GM13976 (cell line): ENCODE measurements around the gene RASGRP3.

Experiments used
- DNase-seq: peaks from one replicate; pipeline ENCODE4 v3.0.0; 2012; ENCODE audit warnings: low spot score
- in situ Hi-C: fragments of 300-500 bp; cut with MboI; formaldehyde crosslinking; loops from one replicate; pipeline ENCODE4 v1.12.0; 2022; ENCODE audit warnings: low sequenced_read_pairs, mixed read lengths, inconsistent platforms; ENCODE audit not compliant: unreplicated experiment
- TF ChIP-seq, protein P1 (sequence below): IDR thresholded peaks from 2 replicates; pipeline ENCODE4 v1.5.1; 2012; ENCODE audit warnings: borderline replicate concordance, mild to moderate bottlenecking; ENCODE audit not compliant: insufficient read depth; ENCODE audit errors: extremely low read depth, missing control alignments, control extremely low read depth

RASGRP3 gene

DNA sequence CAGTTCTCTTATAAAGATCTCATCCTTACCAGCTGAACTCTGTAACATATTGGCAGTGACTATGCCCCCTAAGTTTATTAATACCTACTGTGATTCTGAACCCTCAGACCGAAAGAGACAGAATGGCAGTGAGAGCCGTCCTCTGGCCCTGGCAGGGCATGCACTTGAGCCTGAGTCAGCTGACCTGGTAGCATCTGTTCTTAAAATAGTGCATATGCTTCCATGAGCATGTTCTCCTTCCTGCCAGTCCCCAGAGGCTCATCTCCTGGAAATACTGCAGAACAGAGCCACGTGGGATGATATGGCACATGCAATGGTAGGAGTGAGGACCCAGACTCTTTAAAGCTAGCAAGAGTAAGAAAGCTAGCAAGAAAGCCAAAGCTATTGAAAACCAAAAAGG is 59.0 kb downstream of the RASGRP3 start:
- TF ChIP-seq, protein P1, sequence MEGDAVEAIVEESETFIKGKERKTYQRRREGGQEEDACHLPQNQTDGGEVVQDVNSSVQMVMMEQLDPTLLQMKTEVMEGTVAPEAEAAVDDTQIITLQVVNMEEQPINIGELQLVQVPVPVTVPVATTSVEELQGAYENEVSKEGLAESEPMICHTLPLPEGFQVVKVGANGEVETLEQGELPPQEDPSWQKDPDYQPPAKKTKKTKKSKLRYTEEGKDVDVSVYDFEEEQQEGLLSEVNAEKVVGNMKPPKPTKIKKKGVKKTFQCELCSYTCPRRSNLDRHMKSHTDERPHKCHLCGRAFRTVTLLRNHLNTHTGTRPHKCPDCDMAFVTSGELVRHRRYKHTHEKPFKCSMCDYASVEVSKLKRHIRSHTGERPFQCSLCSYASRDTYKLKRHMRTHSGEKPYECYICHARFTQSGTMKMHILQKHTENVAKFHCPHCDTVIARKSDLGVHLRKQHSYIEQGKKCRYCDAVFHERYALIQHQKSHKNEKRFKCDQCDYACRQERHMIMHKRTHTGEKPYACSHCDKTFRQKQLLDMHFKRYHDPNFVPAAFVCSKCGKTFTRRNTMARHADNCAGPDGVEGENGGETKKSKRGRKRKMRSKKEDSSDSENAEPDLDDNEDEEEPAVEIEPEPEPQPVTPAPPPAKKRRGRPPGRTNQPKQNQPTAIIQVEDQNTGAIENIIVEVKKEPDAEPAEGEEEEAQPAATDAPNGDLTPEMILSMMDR: no peak
- DNase-seq: no peak
- in situ Hi-C loops: no loop called here

- no peak for DNase-seq
- in situ Hi-C loops: no loop called here
- TF ChIP-seq, protein P1: no peak
Observed at GRCh38 chr2:33541243-33541642, 64.8 kb downstream of the RASGRP3 start.

DNA sequence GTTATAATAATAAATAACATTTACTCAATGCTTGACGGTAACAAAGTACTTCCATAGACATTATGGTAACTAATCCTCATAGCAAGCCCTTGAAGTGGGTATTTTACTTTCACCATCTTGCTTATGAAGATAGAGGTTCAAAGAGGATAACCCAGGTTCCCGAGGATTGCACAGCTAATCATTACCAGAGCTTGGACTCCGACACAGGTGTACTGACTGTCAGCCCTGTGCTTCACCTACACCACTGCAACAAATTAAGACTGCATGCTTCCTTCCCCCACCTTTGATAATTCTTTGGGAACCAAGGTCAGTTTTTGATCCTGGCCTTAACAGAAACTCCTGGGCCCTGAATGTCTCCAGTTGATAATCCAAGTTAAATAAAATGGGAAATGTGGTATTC is 73.8 kb downstream of the RASGRP3 start:
- TF ChIP-seq, protein P1: no peak
- in situ Hi-C loops: no loop called here
- no peak for DNase-seq

GRCh38 chr2:33552758-33553461 is 76.5 kb downstream of the RASGRP3 start:
- in situ Hi-C loops: no loop called here
- TF ChIP-seq, protein P1: no peak
- no peak for DNase-seq

DNA sequence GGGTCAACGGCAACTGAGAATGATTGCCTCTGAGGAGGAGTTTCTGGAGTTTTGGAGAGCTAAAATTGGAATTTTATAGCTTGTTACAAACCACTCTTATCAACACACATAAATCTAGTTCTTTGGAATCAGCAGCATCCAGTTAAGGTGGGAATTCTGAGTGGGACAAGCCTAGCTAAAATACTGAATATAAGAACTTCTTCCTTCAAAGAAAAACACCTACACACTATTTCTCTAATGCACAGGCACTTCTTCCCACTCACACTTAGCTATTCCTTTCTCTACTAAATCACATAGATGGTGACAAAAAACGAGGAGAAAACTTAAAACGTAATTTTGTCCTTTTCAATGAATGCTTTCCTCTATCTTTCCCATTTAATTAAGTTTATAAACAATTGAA is 79.2 kb downstream of the RASGRP3 start:
- in situ Hi-C loops: no loop called here
- DNase-seq: no peak
- TF ChIP-seq, protein P1: no peak

DNA sequence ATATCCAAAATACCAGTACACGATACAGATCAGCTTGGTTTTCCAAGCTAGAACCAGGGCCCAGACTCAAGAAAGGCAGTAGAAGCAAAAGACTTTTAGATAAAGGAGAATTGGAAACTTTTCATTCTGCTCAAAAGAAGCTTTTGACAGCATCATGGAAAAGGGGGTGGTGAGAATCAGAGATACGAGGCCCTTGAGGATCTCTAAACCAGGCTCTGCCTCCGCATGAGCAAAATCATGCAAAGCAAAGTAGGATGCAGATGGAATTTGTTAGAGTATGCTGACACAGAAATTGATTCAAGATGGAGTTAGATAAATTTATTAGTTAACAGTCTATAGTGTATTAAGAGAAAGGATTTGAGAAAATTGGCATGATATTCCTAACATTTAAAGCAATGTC is 82.9 kb downstream of the RASGRP3 start:
- in situ Hi-C loops: no loop called here
- TF ChIP-seq, protein P1: no peak
- DNase-seq: no peak
